Common myeloid progenitor, CD34-positive (primary cell): ENCODE results near the gene SESN3.

ENCODE experiments used
- CTCF ChIA-PET: fragments of 350-600 bp; sonication (Branson Sonifier 250); formaldehyde crosslinking; loops from one replicate; lab custom pipeline; 2021; ENCODE audit warnings: antibody characterized with exemption; lab: Charles Lee
- POLR2A ChIA-PET: fragments of 350-600 bp; sonication (Branson Sonifier 250); formaldehyde crosslinking; loops from one replicate; lab custom pipeline; 2021; ENCODE audit warnings: antibody characterized with exemption; lab: Charles Lee
- DNase-seq, 3 donors: peaks; one replicate each; pipeline versions ENCODE4 v3.0.0 to v3.0.0-alpha.2; 2013
- H3K27ac ChIP-seq, 2 experiments: 1 replicate in 1 of 2; 2 replicates in 1 of 2; pipeline ENCODE4 v1.7.0; 2013; ENCODE audit warnings: inconsistent platforms in 2 of 2, low read length in 2 of 2, mild to moderate bottlenecking in 2 of 2, low read depth in 1 of 2, moderate library complexity in 1 of 2; ENCODE audit not compliant: severe bottlenecking in 2 of 2, insufficient read depth in 1 of 2, poor library complexity in 1 of 2
- H3K27me3 ChIP-seq, 5 experiments: replicated peaks in 2 of 5; 1 replicate in 3 of 5; 2 replicates in 2 of 5; pipeline versions ENCODE4 v1.6.1 to v1.7.0; 2013; ENCODE audit warnings: low read length in 4 of 5, mild to moderate bottlenecking in 2 of 5, moderate library complexity in 2 of 5, inconsistent platforms in 1 of 5; ENCODE audit not compliant: insufficient read depth in 5 of 5, control insufficient read depth in 4 of 5
- H3K36me3 ChIP-seq, 4 experiments: 1 replicate in 2 of 4; 2 replicates in 2 of 4; pipeline versions ENCODE4 v1.6.1 to v1.7.0; 2013; ENCODE audit warnings: low read length in 3 of 4, control low read depth in 1 of 4, mild to moderate bottlenecking in 1 of 4; ENCODE audit not compliant: control insufficient read depth in 4 of 4, insufficient read depth in 4 of 4
- H3K4me1 ChIP-seq, 4 experiments: 1 replicate in 3 of 4; 2 replicates in 1 of 4; pipeline versions ENCODE4 v1.6.1 to v1.7.1; 2013; ENCODE audit warnings: low read length in 3 of 4, mild to moderate bottlenecking in 3 of 4, control low read depth in 1 of 4, inconsistent platforms in 1 of 4, moderate library complexity in 1 of 4; ENCODE audit not compliant: control insufficient read depth in 4 of 4, insufficient read depth in 4 of 4; ENCODE audit errors: control extremely low read depth in 1 of 4
- H3K4me3 ChIP-seq, 7 experiments: 1 replicate in 4 of 7; 2 replicates in 3 of 7; pipeline versions ENCODE4 v1.5.1 to v1.7.0; 2013; ENCODE audit warnings: mild to moderate bottlenecking in 7 of 7, low read length in 6 of 7, moderate library complexity in 6 of 7, inconsistent platforms in 2 of 7, low read depth in 2 of 7, control low read depth in 1 of 7; ENCODE audit not compliant: insufficient read depth in 4 of 7, control insufficient read depth in 1 of 7; ENCODE audit errors: extremely low read depth in 1 of 7
- H3K9me3 ChIP-seq, 5 experiments: 1 replicate in 4 of 5; 2 replicates in 1 of 5; pipeline versions ENCODE4 v1.6.1 to v1.7.1; 2013; ENCODE audit warnings: low read length in 4 of 5, mild to moderate bottlenecking in 2 of 5, inconsistent platforms in 1 of 5, low read depth in 1 of 5, moderate library complexity in 1 of 5; ENCODE audit not compliant: control insufficient read depth in 4 of 5, insufficient read depth in 2 of 5; ENCODE audit errors: control extremely low read depth in 1 of 5
- WGBS: methylation state at CpG from one replicate; pipeline ENCODE4 v1.1.5; 2013; ENCODE audit not compliant: insufficient coverage; 5-methylcytosine and 5-hydroxymethylcytosine counted together

SESN3 gene

GRCh38 chr11:95156133-95156721, 74.8 kb downstream of the SESN3 start:
- ChIA-PET POLR2A (no interaction called here), CTCF (interaction anchor here (0.8 to 16.8 kb wide), 9 partner anchors 8 to 632 kb away, joined by 3 to 277 read pairs (median 8); no protein-coding TSS in a partner anchor)
- no peak overlapping the region for H3K4me3 ChIP-seq
- peaks cover 11 to 44% (median 36%) of the 10 kb centered on the region in 4 experiments for H3K4me1 ChIP-seq
- H3K36me3 ChIP-seq: peaks cover 0 to 2% (median 0%) of the 10 kb centered on the region in 4 experiments
- H3K9me3 ChIP-seq: no peaks in the 10 kb centered on the region
- WGBS: 81% methylated on average over 5 of the region's 5 CpGs
- peak in 2 of 3 donors; percentile 39 to 50 for DNase-seq
- no peak overlapping the region for H3K27ac ChIP-seq
- no peaks in the 10 kb centered on the region for H3K27me3 ChIP-seq

GRCh38 chr11:95155385-95155784, 75.6 kb downstream of the SESN3 start:
- POLR2A ChIA-PET: interaction anchor here (1.2 kb wide), 1 partner anchor 634 kb away, joined by 4 read pairs; no protein-coding TSS in a partner anchor
- 100% methylated on average over 1 of the region's 4 CpGs for WGBS
- Histone ChIP-seq H3K27me3 (no peaks in the 10 kb centered on the region), H3K4me1 (peaks cover 11 to 52% (median 42%) of the 10 kb centered on the region in 4 experiments), H3K9me3 (no peaks in the 10 kb centered on the region), H3K27ac (no peak overlapping the region), H3K36me3 (peaks cover 0 to 2% (median 0%) of the 10 kb centered on the region in 4 experiments), H3K4me3 (no peak overlapping the region)
- CTCF ChIA-PET: interaction anchor here (0.9 to 20.7 kb wide), 27 partner anchors 9 to 1239 kb away, joined by 3 to 277 read pairs (median 5); partner anchors contain the start of gene SRSF8
- DNase-seq: no peak

- DNase-seq: peak; percentile 77 to 87 (median 82)
Measured at GRCh38 chr11:95154514-95154913, 76.5 kb downstream of the SESN3 start.

GRCh38 chr11:95153857-95154246, 77.2 kb downstream of the SESN3 start:
- no CpG with 5 or more reads among the region's 1 CpG for WGBS
- CTCF ChIA-PET: interaction anchor here (0.8 to 20.7 kb wide), 24 partner anchors 11 to 1240 kb away, joined by 3 to 277 read pairs (median 6); partner anchors contain the start of genes CEP57, FAM76B, SESN3 and SRSF8

More at GRCh38 chr11:95154514-95154913, 76.5 kb downstream of the SESN3 start:
- Histone ChIP-seq H3K27me3 (no peaks in the 10 kb centered on the region), H3K4me3 (no peak overlapping the region), H3K27ac (peak overlapping the region in 1 of 2 experiments; percentile 2), H3K4me1 (peaks cover 9 to 55% (median 41%) of the 10 kb centered on the region in 4 experiments), H3K36me3 (no peaks in the 10 kb centered on the region), H3K9me3 (no peaks in the 10 kb centered on the region)
- ChIA-PET POLR2A (interaction anchor here (1.2 kb wide), 1 partner anchor 634 kb away, joined by 4 read pairs; no protein-coding TSS in a partner anchor), CTCF (interaction anchor here (0.7 to 20.7 kb wide), 36 partner anchors 10 to 1240 kb away, joined by 3 to 277 read pairs (median 4); partner anchors contain the start of genes CEP57, FAM76B, SESN3 and SRSF8)

GRCh38 chr11:95152876-95153856, 77.8 kb downstream of the SESN3 start:
- Histone ChIP-seq H3K4me1 (peaks cover 12 to 68% (median 45%) of the 10 kb centered on the region in 4 experiments), H3K27ac (peak overlapping the region; percentile 77 to 89), H3K4me3 (peak overlapping the region in 6 of 7 experiments; percentile 14 to 83 (median 64)), H3K27me3 (no peaks in the 10 kb centered on the region), H3K9me3 (no peaks in the 10 kb centered on the region), H3K36me3 (no peaks in the 10 kb centered on the region)
- ChIA-PET POLR2A (interaction anchor here (1.2 kb wide), 1 partner anchor 78 kb away, joined by 3 read pairs; the partner anchor contains the start of gene SESN3), CTCF (interaction anchor here (0.8 to 20.7 kb wide), 22 partner anchors 11 to 1273 kb away, joined by 3 to 277 read pairs (median 5); partner anchors contain the start of genes CEP57, FAM76B, SESN3 and SRSF8)
- peak; percentile 75 to 93 (median 87) for DNase-seq
- 0% methylated on average over 5 of the region's 10 CpGs for WGBS

More at GRCh38 chr11:95153857-95154246, 77.2 kb downstream of the SESN3 start:
- DNase-seq: peak in 1 of 3 donors; percentile 23
- no peaks in the 10 kb centered on the region for H3K27me3 ChIP-seq
- POLR2A ChIA-PET: interaction anchor here (1.2 kb wide), 1 partner anchor 635 kb away, joined by 4 read pairs; no protein-coding TSS in a partner anchor
- no peaks in the 10 kb centered on the region for H3K9me3 ChIP-seq
- H3K36me3 ChIP-seq: no peaks in the 10 kb centered on the region
- peak overlapping the region in 1 of 2 experiments; percentile 89 for H3K27ac ChIP-seq
- peaks cover 9 to 62% (median 41%) of the 10 kb centered on the region in 4 experiments for H3K4me1 ChIP-seq
- H3K4me3 ChIP-seq: peak overlapping the region in 4 of 7 experiments; percentile 60 to 83 (median 69)

GRCh38 chr11:95150956-95151684, 79.9 kb downstream of the SESN3 start:
- CTCF ChIA-PET: interaction anchor here (0.7 to 20.7 kb wide), 22 partner anchors 8 to 644 kb away, joined by 3 to 277 read pairs (median 4); partner anchors contain the start of genes ENDOD1 and SRSF8
- WGBS: 0% methylated on average over 47 of the region's 55 CpGs

More at GRCh38 chr11:95150956-95151684, 79.9 kb downstream of the SESN3 start:
- H3K27me3 ChIP-seq: no peaks in the 10 kb centered on the region
- H3K27ac ChIP-seq: peak overlapping the region; percentile 54 to 85
- POLR2A ChIA-PET: interaction anchor here (0.5 to 2.8 kb wide), 4 partner anchors 62 to 639 kb away, joined by 3 to 7 read pairs (median 4); partner anchors contain the start of genes CEP57, ENDOD1 and FAM76B
- H3K36me3 ChIP-seq: no peaks in the 10 kb centered on the region
- peak; percentile 95 to 97 (median 96) for DNase-seq
- peaks cover 19 to 82% (median 62%) of the 10 kb centered on the region in 4 experiments for H3K4me1 ChIP-seq
- H3K4me3 ChIP-seq: peak overlapping the region; percentile 46 to 80 (median 64)
- no peaks in the 10 kb centered on the region for H3K9me3 ChIP-seq
